HG03460 (cell line): Measurements from ENCODE around the gene OR4K2.
"Not testable (repeated sequence)": the region's sequence is repeated elsewhere in the genome, so short reads cannot be mapped to it uniquely, and the experiment has no call there.

Experiments used
- ATAC-seq: cut with Tn5 transposase; IDR thresholded peaks from one replicate; pipeline ENCODE4 v1.9.1; 2021; ENCODE audit not compliant: unreplicated experiment

The OR4K2 gene, protein sequence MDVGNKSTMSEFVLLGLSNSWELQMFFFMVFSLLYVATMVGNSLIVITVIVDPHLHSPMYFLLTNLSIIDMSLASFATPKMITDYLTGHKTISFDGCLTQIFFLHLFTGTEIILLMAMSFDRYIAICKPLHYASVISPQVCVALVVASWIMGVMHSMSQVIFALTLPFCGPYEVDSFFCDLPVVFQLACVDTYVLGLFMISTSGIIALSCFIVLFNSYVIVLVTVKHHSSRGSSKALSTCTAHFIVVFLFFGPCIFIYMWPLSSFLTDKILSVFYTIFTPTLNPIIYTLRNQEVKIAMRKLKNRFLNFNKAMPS

DNA sequence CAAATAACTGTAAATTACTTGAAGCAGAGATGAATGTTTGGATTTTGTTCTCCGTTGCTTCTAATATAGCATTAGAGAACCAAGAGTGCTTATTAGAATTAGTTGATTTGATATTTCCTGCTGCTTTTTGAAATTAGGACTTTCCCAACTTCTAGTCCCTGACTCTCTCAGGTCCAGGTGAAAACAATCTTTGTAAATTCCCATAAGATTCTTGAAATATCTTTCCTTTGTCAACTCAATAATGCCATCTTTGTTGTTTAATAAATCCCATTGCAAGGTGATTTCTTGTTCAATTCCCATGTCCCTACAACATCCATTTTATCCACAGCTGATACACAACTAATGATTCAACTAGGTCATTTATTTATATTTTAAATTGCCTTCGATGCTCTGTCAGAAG, at the start of gene OR4K2:
Gene OR4K2, plus strand, starts transcription at position 301 of the 400 bp plus-strand sequence. CDS start 1,126 bp downstream, outside the sequence.
- no peak for ATAC-seq

DNA sequence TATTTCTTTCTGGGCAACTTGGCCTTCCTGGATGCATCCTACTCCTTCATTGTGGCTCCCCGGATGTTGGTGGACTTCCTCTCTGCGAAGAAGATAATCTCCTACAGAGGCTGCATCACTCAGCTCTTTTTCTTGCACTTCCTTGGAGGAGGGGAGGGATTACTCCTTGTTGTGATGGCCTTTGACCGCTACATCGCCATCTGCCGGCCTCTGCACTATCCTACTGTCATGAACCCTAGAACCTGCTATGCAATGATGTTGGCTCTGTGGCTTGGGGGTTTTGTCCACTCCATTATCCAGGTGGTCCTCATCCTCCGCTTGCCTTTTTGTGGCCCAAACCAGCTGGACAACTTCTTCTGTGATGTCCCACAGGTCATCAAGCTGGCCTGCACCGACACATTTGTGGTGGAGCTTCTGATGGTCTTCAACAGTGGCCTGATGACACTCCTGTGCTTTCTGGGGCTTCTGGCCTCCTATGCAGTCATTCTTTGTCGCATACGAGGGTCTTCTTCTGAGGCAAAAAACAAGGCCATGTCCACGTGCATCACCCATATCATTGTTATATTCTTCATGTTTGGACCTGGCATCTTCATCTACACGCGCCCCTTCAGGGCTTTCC, 47.2 kb upstream of the OR4K2 start:
- not testable (repeated sequence) for ATAC-seq

DNA sequence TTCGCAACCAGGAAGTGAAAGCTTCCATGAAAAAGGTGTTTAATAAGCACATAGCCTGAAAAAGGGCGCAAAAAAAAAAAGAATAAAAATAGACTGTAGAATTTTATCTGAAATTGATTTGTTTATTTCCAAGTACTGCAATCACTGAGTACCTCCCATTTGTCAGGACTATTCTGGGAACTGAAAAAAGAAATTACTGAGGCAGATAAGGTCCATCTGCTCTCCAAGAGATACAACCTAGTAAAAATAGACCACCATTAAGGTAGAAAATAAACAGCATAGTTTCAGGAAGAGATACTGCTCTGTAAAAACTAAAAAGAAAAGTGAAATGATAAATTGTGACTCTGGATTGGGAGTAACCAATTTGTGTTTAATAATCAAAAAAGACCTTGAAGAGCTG, 46.6 kb upstream of the OR4K2 start:
- ATAC-seq: no peak

DNA sequence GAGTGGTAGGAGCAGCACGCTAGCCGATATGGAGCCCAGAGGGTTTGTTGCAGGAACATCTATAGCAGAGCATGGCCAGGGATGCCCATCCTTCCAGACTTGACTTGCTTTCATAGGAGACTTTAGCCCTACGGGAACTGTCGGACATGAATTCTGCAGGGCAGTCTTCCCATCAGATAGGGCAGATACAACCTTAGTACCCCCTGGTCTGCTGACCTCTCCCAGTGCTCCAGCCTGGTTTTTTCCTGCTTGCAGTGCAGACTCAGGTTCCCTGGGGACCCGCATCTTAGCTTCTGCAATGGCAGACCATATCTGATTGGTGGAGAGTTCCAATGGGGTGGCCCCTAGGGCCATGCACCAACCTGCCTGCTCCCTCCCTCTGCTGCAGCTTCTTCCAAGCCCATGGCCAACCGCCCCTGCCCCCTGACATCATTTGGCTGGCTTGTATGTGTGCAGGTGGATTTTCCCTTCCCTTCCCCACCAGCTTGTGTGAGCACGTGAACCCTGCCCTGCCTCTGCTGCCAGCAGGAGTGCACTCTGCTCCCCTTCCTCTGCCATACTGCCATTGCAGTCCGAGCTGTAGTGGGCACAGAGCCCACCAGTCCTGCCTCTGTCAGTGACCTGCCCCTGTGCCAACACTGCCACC, 40.6 kb upstream of the OR4K2 start:
- ATAC-seq: not testable (repeated sequence)

DNA sequence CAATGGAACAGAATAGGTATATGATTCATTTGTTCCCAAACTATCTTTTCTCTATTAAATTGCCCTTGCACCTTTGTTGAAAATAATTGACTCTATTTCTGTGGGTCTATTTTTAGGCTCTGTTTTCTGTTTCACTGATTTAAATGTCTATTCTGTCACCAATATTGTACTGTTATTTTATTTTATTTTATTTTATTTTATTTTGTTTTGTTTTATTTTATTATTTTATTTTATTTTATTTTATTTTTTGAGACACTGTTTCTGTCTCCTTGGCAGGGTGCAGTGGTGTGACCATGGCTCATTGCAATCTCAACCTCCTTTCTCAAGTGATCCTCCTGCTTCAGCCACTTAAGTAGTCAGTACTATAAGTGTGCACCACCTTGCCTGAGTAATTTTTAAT, 36.5 kb upstream of the OR4K2 start:
- no peak for ATAC-seq

DNA sequence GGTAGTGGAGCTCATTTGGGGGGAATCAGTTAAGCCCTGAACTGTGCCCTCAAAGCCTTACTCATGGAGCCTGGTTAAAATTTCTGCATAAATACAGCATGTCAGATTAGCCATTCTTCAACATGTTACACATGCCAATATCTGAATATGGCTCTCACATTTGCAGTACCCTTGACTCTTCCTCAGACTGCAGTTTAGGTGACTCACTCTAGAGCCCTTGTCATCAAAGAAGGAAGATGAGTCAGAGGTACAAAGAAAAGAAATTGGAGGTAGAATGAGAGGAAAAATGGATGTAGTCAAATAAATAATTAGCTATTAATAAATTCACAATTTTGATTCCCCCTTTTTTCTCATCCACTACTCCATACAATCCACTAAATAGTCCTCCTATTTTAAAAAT, 23.6 kb upstream of the OR4K2 start:
- no peak for ATAC-seq

DNA sequence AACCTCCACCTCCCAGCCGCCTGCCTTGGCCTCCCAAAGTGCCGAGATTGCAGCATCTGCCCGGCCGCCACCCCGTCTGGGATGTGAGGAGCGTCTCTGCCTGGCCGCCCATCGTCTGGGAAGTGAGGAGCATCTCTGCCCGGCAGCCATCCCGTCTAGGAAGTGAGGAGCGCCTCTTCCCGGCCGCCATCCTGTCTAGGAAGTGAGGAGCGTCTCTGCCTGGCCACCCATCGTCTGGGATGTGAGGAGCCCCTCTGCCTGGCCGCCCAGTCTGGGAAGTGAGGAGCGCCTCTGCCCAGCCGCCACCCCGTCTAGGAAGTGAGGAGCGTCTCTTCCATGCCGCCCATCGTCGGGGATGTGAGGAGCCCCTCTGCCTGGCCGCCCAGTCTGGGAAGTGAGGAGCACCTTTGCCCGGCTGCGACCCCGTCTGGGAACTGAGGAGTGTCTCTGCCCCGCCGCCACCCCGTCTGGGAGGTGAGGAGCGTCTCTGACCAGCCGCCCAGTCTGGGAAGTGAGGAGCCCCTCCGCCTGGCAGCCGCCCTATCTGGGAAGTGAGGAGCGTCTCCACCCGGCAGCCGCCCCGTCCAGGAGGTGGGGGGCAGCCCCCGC, 8.8 kb upstream of the OR4K2 start:
- ATAC-seq: not testable (repeated sequence)

DNA sequence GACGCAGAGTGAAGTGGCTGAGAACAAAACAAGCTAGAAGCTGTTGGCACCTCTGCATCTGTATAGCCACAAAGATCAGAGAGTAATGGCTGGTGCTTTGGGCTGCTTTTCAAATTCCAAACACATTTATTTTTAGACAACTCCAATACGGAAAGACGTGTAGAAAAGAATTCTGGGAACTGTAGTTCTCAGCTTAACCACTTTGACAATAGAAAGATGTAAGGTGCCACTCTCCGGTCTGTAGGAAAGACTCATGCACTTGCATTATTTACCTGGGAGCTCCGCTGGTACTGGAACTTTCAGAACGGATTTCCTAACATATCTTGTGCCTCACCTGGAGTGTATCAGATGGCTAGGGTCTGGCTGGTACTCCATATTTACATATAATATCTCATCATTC, 1.8 kb upstream of the OR4K2 start:
- ATAC-seq: no peak

DNA sequence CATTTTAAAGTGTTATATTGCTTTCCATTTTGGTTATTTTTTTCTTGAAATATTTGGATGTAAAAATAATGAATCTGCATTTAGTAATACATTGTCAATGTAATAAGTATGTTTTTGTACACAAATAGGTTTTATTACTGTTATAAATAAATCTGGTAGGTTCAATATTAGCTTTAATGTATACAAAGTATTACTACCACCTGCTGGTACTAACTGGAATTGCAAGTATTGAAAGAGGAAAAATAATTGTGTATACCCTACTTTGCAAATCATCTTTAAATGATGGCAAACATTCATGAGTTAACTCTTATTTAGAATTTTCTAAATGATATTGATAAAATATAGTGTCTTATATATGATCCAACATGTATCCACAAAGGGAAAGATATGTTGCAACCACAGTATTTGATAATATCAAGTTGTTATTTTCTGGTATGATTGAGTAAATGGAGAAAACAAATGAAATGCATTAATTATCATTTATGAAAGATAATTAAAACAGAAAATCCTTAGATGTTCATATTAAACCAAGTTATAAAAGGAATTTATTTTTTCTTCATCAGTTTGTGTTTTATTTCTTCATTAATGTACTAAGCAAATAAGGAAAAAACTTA, 3.2 kb downstream of the OR4K2 start:
- ATAC-seq: no peak

DNA sequence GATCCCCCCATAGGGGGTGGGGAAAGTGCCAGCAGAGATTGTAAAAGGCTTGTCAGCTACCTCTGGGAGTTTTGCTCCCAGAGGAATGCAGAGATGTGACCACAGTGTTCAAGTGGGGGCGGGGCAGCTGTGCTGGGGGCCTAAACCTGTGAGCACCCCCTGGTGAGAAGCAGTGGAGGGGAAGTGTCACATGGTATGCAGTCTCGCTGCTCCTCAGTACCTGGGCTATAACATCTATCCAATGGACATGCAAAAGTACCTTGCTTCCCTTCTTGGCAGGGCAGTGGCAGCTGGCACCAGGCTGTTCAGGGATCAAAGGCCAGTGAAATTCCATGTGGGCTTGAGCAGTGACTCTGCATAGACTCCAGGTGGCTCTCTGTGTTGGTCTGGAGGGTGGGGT, 20.3 kb downstream of the OR4K2 start:
- no peak for ATAC-seq

DNA sequence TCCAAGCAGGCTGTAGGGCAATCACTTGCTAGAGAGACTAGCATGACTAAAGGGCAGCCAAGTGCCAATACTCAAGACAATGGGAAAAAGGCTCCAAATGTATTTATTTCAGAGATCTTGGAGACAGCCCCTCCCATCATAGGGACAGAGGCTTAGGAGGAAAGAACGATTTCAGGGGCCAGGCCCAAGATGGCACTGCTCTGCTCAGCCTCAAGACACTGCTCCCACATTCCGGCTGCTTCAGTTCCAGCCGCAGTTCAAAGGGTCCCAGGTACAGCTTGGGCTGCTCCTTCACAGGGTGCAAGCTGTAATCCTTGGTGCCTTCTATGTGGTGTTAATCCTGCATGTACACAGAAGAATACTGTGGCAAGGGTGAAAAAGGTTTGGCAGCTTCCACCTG, 26.1 kb downstream of the OR4K2 start:
- no peak for ATAC-seq

DNA sequence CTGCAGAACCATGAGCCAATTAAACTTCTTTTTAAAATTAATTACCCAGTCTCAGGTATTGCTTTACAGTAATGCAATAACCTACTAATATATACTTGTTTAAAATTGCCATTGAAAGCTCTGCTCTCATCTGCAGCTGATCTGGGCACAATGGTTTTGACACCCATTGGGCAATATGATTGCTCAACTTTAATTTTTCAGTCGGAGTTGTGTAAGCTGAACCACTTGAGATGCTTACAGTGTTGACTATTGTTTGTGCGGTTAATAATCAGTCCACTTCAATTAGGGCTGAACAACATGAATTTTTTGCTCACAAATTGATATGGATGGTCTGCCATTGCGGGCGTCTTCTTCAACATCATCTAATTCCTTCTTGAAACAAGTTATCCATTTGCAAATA, 27.5 kb downstream of the OR4K2 start:
- no peak for ATAC-seq

DNA sequence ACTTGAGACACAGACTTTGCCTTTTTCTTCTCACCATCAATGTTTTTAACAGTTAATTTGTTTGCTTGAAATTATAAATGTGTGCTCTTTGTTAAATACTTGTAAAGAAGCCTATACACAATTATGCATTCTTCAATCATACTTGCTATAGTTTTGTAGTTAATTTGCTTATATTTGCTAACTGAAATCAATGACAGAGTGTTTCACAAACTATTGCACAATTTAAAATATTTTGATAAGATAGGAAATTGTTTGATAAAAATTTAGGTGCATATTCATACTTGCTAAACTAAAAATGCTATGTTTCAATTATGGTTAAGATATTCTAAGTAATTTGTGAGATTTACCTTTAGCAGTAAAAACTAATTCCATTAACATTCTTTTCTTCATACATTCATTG, 31.7 kb downstream of the OR4K2 start:
- ATAC-seq: no peak

DNA sequence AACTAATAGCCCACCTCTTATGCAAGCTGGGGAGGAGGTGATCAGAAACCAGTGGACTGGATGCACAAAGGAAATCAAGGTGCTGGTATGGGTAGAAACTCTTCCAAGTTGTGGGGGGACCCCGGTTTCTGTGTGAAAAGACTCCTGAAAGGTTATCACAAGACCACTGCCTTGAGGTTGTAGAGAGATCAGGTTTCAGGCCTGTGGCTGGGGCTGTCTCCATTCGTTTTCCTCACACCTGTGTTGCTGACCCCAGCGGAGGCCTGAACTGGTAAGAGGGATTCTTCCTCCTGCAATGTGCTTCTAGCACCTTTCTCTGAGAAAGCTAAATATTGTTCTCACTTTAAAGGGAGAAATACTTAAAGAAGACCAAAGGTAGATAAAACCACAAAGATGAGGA, 36.2 kb downstream of the OR4K2 start:
- no peak for ATAC-seq

DNA sequence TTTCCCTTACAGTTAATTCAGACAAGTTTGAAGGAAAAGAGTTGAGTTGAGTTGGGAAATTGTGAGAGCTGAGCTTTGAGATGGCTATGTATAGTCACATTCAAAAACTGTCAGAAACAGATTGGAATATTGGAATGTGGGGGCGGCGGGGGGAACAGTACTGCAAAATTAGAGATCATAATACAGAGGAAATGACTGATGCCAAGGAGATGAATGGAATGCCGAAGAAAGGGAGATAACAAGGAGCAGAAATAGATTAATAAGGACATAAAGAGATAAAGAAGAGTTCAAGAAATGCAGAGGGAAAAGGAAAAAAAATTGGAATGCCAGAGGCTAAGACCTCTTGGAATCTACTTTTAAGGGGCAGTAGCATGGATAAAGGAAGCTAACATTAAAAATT, 42.3 kb downstream of the OR4K2 start:
- no peak for ATAC-seq

DNA sequence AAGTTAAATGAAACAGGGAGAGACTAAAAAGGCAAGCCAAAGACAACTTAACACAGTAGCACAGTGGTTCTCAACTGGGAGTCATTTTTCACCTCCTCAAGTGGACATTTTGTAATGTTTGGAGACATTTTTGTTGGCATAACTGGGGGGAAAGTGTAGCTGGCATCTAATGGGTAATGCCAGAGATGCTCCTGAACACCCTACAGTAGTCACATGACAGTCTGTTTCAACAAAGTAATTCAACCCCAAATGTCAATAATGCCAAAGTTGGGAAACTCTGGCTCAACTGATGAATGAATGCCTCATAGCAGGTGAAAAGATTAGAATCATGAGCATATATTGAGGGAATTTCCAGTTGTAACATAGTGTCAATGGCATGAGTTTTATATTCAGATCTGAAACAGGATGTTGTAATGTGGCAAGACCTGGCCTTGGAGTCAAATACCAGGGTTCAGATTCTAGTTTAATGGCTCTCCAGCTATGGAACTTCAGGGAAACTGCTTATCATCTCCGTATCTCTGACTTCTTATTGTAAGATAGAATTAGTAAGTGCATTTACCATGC, 43.1 kb downstream of the OR4K2 start:
- no peak for ATAC-seq

DNA sequence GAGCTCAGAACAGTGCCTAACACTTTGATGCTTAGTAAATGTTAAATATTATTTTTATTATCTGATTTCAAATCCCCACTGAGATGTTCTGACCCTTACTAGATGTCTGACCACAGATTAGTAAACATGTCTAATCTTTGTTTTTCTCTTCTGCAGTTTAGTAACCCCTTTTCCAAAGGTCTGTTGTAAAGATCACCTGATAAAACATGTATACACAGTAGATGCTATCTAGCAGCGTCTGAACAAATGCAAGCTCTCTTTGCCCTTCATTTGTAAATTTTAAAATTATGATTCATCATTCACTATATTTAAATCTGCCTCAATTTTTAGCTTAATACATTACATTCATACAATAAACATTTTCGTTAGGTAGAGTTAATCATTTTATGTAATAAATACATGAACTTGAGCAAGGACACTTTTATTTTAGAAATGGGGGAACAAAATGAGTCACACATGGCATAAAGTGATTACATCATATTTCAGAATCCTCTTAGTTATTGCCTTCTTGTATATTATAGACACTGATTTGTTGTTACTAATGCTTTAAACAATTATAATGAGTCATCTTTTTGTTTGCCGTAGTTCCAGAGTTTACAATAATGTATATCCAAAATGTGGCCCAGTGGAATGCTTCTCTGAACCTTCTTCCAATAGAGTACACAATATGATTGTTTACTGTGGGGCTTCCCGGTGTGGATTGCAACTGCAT, 43.8 kb downstream of the OR4K2 start:
- no peak for ATAC-seq

DNA sequence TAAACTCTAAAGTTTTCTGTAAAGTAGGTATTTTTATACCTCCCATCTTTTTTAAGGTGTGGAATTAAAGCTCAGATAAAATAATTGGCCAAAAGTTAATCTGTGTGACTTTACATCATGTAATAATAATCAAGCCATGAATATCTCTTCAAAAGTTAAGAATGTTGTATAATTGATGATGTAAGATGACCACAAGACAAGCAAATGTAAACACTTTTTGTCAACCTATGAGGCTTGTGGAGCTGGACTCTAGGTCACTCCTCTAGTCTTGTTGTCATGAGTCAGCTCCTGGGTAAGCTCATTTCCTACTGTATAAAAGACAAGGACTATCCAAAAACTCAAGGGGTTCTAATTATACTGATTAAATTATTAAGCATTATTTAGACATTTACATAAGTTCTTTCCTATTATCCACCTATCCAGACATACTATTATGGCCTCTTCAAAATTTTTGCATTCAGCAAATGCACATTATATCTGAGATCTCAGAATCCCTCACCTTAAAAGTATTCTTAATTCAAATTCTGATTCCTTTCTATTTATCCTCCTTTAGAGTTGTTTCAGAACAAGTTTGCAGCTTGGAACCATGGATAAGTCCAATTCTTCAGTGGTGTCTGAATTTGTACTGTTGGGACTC, 45.2 kb downstream of the OR4K2 start, which contains the start of gene OR4K5:
Gene OR4K5, plus strand, starts transcription at position 587 of the 637 bp plus-strand sequence. Its CDS starts 0 bp downstream, at position 587.
- ATAC-seq: no peak

DNA sequence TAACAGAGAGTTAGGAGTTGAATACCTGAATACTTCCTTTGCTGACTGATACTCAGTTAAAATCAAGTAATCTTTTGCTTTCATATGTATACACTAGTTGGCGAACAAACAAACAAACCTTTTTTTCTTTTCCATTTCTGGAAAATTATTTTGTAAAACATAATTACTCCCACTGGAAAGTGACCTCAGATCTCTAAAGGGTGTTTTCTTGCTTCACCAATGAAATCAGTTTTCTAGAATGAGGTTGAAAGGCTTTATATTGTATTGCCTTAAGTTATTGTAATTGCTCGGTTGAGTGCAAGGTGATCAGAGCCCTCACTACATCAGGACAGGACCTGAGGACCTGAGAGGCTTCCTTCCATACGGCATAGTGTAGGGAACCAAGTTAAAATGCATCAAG, 55.7 kb downstream of the OR4K2 start, which contains the start of gene OR4K1:
Gene OR4K1, plus strand, starts transcription at position 301 of the 400 bp plus-strand sequence. CDS start 4,750 bp downstream, outside the sequence.
- ATAC-seq: no peak
